K562 (cell line): ENCODE measurements around the gene AP3M1. TPM values are rescaled to one million over a fixed set of nuclear protein-coding genes. Genes with fewer than 3 reads are reported as not detected.

Experiments used
- BRD4 ChIP-seq: fragments of 200-600 bp; sonication (generic); IDR thresholded peaks from 2 replicates; pipeline ENCODE4 v1.6.1; 2017; ENCODE audit warnings: inconsistent platforms
- DPF2 ChIP-seq: fragments of 450-650 bp; IDR thresholded peaks from 2 replicates; pipeline ENCODE4 v1.6.1; 2016
- E2F3 ChIP-seq: fragments of 250-450 bp; sonication (Bioruptor Pico); IDR thresholded peaks from 2 replicates; pipeline ENCODE4 v1.4.0; 2020; ENCODE audit warnings: mild to moderate bottlenecking
- ELF1 ChIP-seq: fragments of 200-800 bp; sonication (Bioruptor generic); IDR thresholded peaks from 2 replicates; pipeline ENCODE4 v1.6.1; 2016; ENCODE audit warnings: missing genetic modification characterization, missing compliant biosample characterization
- HCFC1 ChIP-seq: IDR thresholded peaks from 2 replicates; pipeline ENCODE4 v1.6.1; 2012; ENCODE audit warnings: low read depth, low read length, improper control_type of control experiment
- HDAC3 ChIP-seq: fragments of 450-650 bp; IDR thresholded peaks from 2 replicates; pipeline ENCODE4 v1.6.1; 2018; ENCODE audit warnings: borderline replicate concordance, mild to moderate bottlenecking, moderate library complexity; ENCODE audit not compliant: partially characterized antibody
- MNT ChIP-seq, 2 experiments: fragments of 450-650 bp; conservative IDR thresholded peaks; 2 replicates each; pipeline ENCODE4 v1.6.1; 2017; ENCODE audit warnings: mild to moderate bottlenecking in 2 of 2, moderate library complexity in 2 of 2
- NR2C2 ChIP-seq, 2 experiments: fragments of 200-800 bp in 1 of 2; sonication (Bioruptor generic) in 1 of 2; sonication (generic) in 1 of 2; formaldehyde crosslinking in 1 of 2; IDR thresholded peaks; 2 replicates each; pipeline versions ENCODE4 v1.6.1 to v1.8.0; 2016 to 2022; ENCODE audit warnings: mild to moderate bottlenecking in 1 of 2, missing compliant biosample characterization in 1 of 2, missing genetic modification characterization in 1 of 2, missing genetic modification reagents in 1 of 2
- PHF8 ChIP-seq: fragments of 200-600 bp; sonication (generic); IDR thresholded peaks from 2 replicates; pipeline ENCODE4 v1.6.1; 2012; ENCODE audit warnings: mixed run types, mild to moderate bottlenecking, inconsistent platforms, low read length, moderate library complexity, borderline replicate concordance
- POLR2AphosphoS5 ChIP-seq: IDR thresholded peaks from 2 replicates; pipeline ENCODE4 v1.6.1; 2011; ENCODE audit warnings: mild to moderate bottlenecking, low read depth, low read length, moderate library complexity; ENCODE audit not compliant: control insufficient read depth, insufficient read depth
- POLR3A ChIP-seq: IDR thresholded peaks from 2 replicates; pipeline ENCODE4 v1.6.1; 2011; ENCODE audit warnings: borderline replicate concordance, mild to moderate bottlenecking, moderate library complexity; ENCODE audit not compliant: insufficient read length, insufficient read depth; ENCODE audit errors: extremely low read depth
- SRF ChIP-seq, 2 experiments: fragments of 250-450, 450-650 bp in 1 of 2; sonication (Bioruptor Pico) in 1 of 2; sonication (generic) in 1 of 2; formaldehyde crosslinking; IDR thresholded peaks; 2 replicates each; pipeline versions ENCODE4 v1.5.0 to v1.5.1; 2020 to 2022; ENCODE audit warnings: mild to moderate bottlenecking in 1 of 2, missing genetic modification reagents in 1 of 2
- STAT5B ChIP-seq: fragments of 250-450 bp; sonication (Bioruptor Pico); IDR thresholded peaks from 2 replicates; pipeline ENCODE4 v1.8.0; 2021; ENCODE audit warnings: mild to moderate bottlenecking, inconsistent platforms
- TAF1 ChIP-seq: IDR thresholded peaks from 2 replicates; pipeline ENCODE4 v1.6.1; 2011; ENCODE audit warnings: mild to moderate bottlenecking, low read length, moderate library complexity; ENCODE audit not compliant: insufficient read depth, control insufficient read depth, severe bottlenecking; ENCODE audit errors: extremely low read depth
- TCFL5 ChIP-seq: fragments of 250-450 bp; sonication (Bioruptor Pico); conservative IDR thresholded peaks from 2 replicates; pipeline ENCODE4 v1.6.1; 2021; ENCODE audit warnings: mild to moderate bottlenecking, moderate library complexity, matching md5 sums
- TFAP4 ChIP-seq: sonication (generic); formaldehyde crosslinking; IDR thresholded peaks from 2 replicates; pipeline ENCODE4 v1.8.0; 2022; ENCODE audit warnings: missing genetic modification reagents, mild to moderate bottlenecking, moderate library complexity, borderline replicate concordance
- ZHX1 ChIP-seq: fragments of 150-350 bp; conservative IDR thresholded peaks from 2 replicates; pipeline ENCODE4 v1.6.1; 2014; ENCODE audit warnings: low read length
- ZNF253 ChIP-seq: fragments of 250-450 bp; sonication (Bioruptor Pico); conservative IDR thresholded peaks from 2 replicates; pipeline ENCODE4 v1.6.1; 2021; ENCODE audit warnings: mild to moderate bottlenecking
- polyA plus RNA-seq, 8 experiments: library from polyadenylated mRNA; depleted of rRNA in 4 of 8; stranded (reverse) in 5 of 8; unstranded in 3 of 8; fragments of >200 nt; fragmentation: Nextera tagmentation in 2 of 8; fragmentation: Illumina TruSeq in 1 of 8; extraction: Ambion mirVana in 2 of 8; extraction: Trizol in 1 of 8; gene quantifications; 2 replicates each; pipeline versions ENCODE4 v1.2.1 to v1.2.3, GENCODE V29; 2011 to 2014; ENCODE audit warnings: inconsistent platforms in 1 of 8, missing spikeins in 1 of 8
- total RNA-seq, 7 experiments: library from RNA; depleted of rRNA in 6 of 7; stranded (reverse); fragments of >200 nt in 6 of 7; fragmentation: Illumina TruSeq in 2 of 7; extraction: Trizol in 2 of 7; gene quantifications; 2 replicates each; pipeline versions ENCODE4 v1.2.1 to v1.2.3, GENCODE V29; 2011 to 2021; ENCODE audit warnings: low replicate concordance in 1 of 7
- TF ChIP-seq, protein P1 (sequence below): IDR thresholded peaks from 2 replicates; pipeline ENCODE4 v1.6.1; 2012; ENCODE audit warnings: low read depth, low read length, improper control_type of control experiment, borderline replicate concordance

Gene AP3M1
- total and polyA plus RNA-seq, 9 of the 15 experiments (the other 6 are each of a cell fraction or from before 2014, with no cell fraction given), result 44.3 to 135 (median 67.6) TPM

- TF ChIP-seq POLR2AphosphoS5 (peak; percentile 60; the same call in 1 of the 2 replicates), E2F3 (CRISPR knock-in tag) (no peak), ELF1 (tag) (peak; percentile 70), ZHX1 (no peak), TFAP4 (CRISPR knock-in tag) (peak; percentile 83), POLR3A (no peak), NR2C2 (CRISPR knock-in tag; IDR thresholded peaks at IDR 0.05) (no peak), NR2C2 (tag; IDR thresholded peaks at IDR 0.05) (0 out of 2 replicates have a peak, but pooled peaks have one; percentile 38), BRD4 (peak; percentile 62; the same call in 1 of the 2 replicates), MNT (conservative IDR thresholded peaks at IDR 0.05) (no peak), SRF (CRISPR knock-in tag; IDR thresholded peaks at IDR 0.05) (no peak), HDAC3 (no peak), ZNF253 (no peak), DPF2 (peak; percentile 12; the same call in 1 of the 2 replicates), PHF8 (peak; percentile 58), STAT5B (CRISPR knock-in tag) (no peak), HCFC1 (peak; percentile 62; the same call in 1 of the 2 replicates), TCFL5 (CRISPR knock-in tag) (no peak), TAF1 (peak; percentile 72)
- TF ChIP-seq, protein P1, sequence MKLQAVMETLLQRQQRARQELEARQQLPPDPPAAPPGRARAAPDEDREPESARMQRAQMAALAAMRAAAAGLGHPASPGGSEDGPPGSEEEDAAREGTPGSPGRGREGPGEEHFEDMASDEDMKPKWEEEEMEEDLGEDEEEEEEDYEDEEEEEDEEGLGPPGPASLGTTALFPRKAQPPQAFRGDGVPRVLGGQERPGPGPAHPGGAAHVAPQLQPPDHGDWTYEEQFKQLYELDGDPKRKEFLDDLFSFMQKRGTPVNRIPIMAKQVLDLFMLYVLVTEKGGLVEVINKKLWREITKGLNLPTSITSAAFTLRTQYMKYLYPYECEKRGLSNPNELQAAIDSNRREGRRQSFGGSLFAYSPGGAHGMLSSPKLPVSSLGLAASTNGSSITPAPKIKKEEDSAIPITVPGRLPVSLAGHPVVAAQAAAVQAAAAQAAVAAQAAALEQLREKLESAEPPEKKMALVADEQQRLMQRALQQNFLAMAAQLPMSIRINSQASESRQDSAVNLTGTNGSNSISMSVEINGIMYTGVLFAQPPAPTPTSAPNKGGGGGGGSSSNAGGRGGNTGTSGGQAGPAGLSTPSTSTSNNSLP, result peak; percentile 29; the same call in 1 of the 2 replicates
Observed at GRCh38 chr10:74150204-74150989, at the start of gene AP3M1 (continued).
